Measurements from ENCODE around the gene MAP3K19.
"Not testable (repeated sequence)": the region's sequence is repeated elsewhere in the genome, so short reads cannot be mapped to it uniquely, and the experiment has no call there.

MAP3K19 gene

GRCh38 chr2:134982603-134983002, 64.6 kb downstream of the MAP3K19 start:
- DNase-seq: no peak

- DNase-seq: no peak
Measured at GRCh38 chr2:134980639-134981038, 66.6 kb downstream of the MAP3K19 start.

- no peak for DNase-seq
Measured at GRCh38 chr2:134979221-134979620, 68.0 kb downstream of the MAP3K19 start.

- not testable (repeated sequence) for DNase-seq
Measured at GRCh38 chr2:134977104-134977503, 70.1 kb downstream of the MAP3K19 start.

- DNase-seq: no peak
Measured at GRCh38 chr2:134976074-134976702, 71.1 kb downstream of the MAP3K19 start.

GRCh38 chr2:134975281-134976009, 71.8 kb downstream of the MAP3K19 start:
- no peak for DNase-seq

GRCh38 chr2:134973241-134974138, 73.8 kb downstream of the MAP3K19 start:
- DNase-seq: no peak

- not testable (repeated sequence) for DNase-seq
Measured at GRCh38 chr2:134967166-134967565, 80.1 kb downstream of the MAP3K19 start.

- DNase-seq: no peak
Measured at GRCh38 chr2:134957477-134957876, 89.8 kb downstream of the MAP3K19 start.

GRCh38 chr2:134955744-134956143, 91.5 kb downstream of the MAP3K19 start:
- no peak for DNase-seq

- DNase-seq: no peak
Measured at GRCh38 chr2:134954065-134954464, 93.2 kb downstream of the MAP3K19 start.

- no peak for DNase-seq
Measured at GRCh38 chr2:134952608-134953007, 94.6 kb downstream of the MAP3K19 start.

- no peak for DNase-seq
Measured at GRCh38 chr2:134950886-134951285, 96.4 kb downstream of the MAP3K19 start.

GRCh38 chr2:134949981-134950708, 97.1 kb downstream of the MAP3K19 start:
- DNase-seq: no peak

GRCh38 chr2:134946073-134946472, 101.2 kb downstream of the MAP3K19 start:
- DNase-seq: no peak

- DNase-seq: no peak
Measured at GRCh38 chr2:134944975-134945374, 102.3 kb downstream of the MAP3K19 start.

GRCh38 chr2:134943540-134943939, 103.7 kb downstream of the MAP3K19 start:
- no peak for DNase-seq

- DNase-seq: no peak
Measured at GRCh38 chr2:134936691-134937090, 110.6 kb downstream of the MAP3K19 start.

- no peak for DNase-seq
Measured at GRCh38 chr2:134934641-134935040, 112.6 kb downstream of the MAP3K19 start.

GRCh38 chr2:134934150-134934549, 113.1 kb downstream of the MAP3K19 start:
- no peak for DNase-seq

- no peak for DNase-seq
Measured at GRCh38 chr2:134933732-134934131, 113.5 kb downstream of the MAP3K19 start.

GRCh38 chr2:134932864-134933526, 114.3 kb downstream of the MAP3K19 start:
- no peak for DNase-seq

Measured in fibroblast of skin of abdomen (primary cell).